Thoracic aorta (tissue), 2 donors: ENCODE data around the gene PPP6R3. TPM values are rescaled to one million over a fixed set of nuclear protein-coding genes. Genes with fewer than 3 reads are reported as not detected.

Experiments used
- ATAC-seq: fragments of 150-250 bp; one replicate; pipeline ENCODE4 v1.8.0; 2017; ENCODE audit warnings: low read depth; ENCODE audit not compliant: insufficient number of reproducible peaks, low FRiP score
- DNase-seq: peaks from one replicate; pipeline ENCODE4 v3.0.0-alpha.2; 2020; ENCODE audit warnings: low spot score
- H3K27ac ChIP-seq, 2 donors: fragments of 200-600 bp; sonication (generic); 1 replicate in 1 of 2; 2 replicates in 1 of 2; pipeline ENCODE4 v1.5.1; 2016; ENCODE audit warnings: mild to moderate bottlenecking in 2 of 2, moderate library complexity in 2 of 2
- H3K27me3 ChIP-seq: fragments of 200-600 bp; sonication (generic); replicated peaks from 2 replicates; pipeline ENCODE4 v1.6.0; 2016; ENCODE audit warnings: mild to moderate bottlenecking; ENCODE audit not compliant: insufficient read depth
- H3K36me3 ChIP-seq: fragments of 200-600 bp; sonication (generic); one replicate; pipeline ENCODE4 v1.5.1; 2016
- H3K4me1 ChIP-seq, 2 donors: fragments of 200-600 bp; sonication (generic); 1 replicate in 1 of 2; 2 replicates in 1 of 2; pipeline versions ENCODE4 v1.5.1 to v1.6.0; 2016; ENCODE audit warnings: low read depth in 2 of 2, mild to moderate bottlenecking in 1 of 2; ENCODE audit not compliant: control insufficient read depth in 1 of 2
- H3K4me3 ChIP-seq: fragments of 200-600 bp; sonication (generic); 2 replicates; pipeline ENCODE4 v1.5.1; 2016; ENCODE audit warnings: mild to moderate bottlenecking
- H3K9me3 ChIP-seq: fragments of 200-600 bp; sonication (generic); 2 replicates; pipeline ENCODE4 v1.5.1; 2016
- CTCF ChIP-seq: fragments of 200-600 bp; sonication (generic); IDR thresholded peaks from one replicate; pipeline ENCODE4 v1.5.1; 2019; ENCODE audit warnings: antibody characterized with exemption
- total RNA-seq, 2 donors: library from RNA; depleted of rRNA; stranded (reverse); fragments of >200 nt; gene quantifications; one replicate each; pipeline versions ENCODE4 v1.1.0 to v1.2.3, GENCODE V29; 2016

The PPP6R3 gene
- total RNA-seq, 2 donors from 2014 or later: 75.4 to 166 TPM

DNA sequence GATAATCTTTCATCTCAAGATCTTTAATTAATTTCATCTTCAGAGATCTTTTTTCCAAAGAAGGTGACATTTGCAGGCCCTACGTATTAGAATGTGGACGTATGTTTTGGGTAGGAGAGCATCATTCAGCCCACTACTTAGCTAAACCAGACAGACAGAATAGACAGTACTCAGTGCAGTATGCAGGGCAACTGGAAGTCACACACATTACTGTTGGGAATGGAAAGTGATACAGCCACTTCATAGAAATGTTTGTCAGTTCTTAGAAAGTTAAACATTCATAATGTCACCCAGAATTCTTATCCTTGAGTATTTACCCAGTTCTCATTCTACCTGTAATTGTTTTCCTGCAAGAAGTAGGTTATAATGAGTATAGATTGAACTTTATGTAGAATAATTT is 102.9 kb downstream of the PPP6R3 start:
- no peak overlapping the region for H3K4me3 ChIP-seq
- DNase-seq (no peak), ATAC-seq (no peak)
- no peak for TF ChIP-seq CTCF
- H3K4me1 ChIP-seq: peaks cover 0 to 7% of the 10 kb centered on the region in 2 donors
- H3K9me3 ChIP-seq: no peaks in the 10 kb centered on the region
- no peaks in the 10 kb centered on the region for H3K27me3 ChIP-seq
- H3K27ac ChIP-seq: no peak overlapping the region
- peaks cover 11% of the 10 kb centered on the region for H3K36me3 ChIP-seq

DNA sequence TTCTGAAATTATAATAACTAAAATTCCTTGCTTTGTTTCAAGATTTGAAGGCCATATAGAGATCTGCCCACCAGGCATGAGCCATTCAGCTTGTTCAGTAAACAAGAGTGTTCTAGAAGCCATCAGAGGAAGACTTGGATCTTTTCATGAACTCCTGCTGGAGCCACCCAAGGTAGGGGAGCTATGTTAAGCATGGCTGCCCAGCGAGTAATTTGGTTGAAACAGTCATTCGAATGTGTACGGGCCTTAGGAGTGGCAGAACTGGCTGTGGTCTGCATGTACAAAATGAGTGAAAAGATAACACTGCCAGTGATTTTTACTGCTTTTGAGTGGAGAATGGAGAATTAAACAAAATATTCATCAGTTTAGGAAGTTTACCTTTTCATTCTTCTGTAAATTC is 103.7 kb downstream of the PPP6R3 start:
- no peak for TF ChIP-seq CTCF
- DNase-seq (no peak), ATAC-seq (no peak)
- H3K9me3 ChIP-seq: no peaks in the 10 kb centered on the region
- H3K27ac ChIP-seq: no peak overlapping the region
- peaks cover 11% of the 10 kb centered on the region for H3K36me3 ChIP-seq
- H3K4me3 ChIP-seq: no peak overlapping the region
- peaks cover 0 to 7% of the 10 kb centered on the region in 2 donors for H3K4me1 ChIP-seq
- H3K27me3 ChIP-seq: no peaks in the 10 kb centered on the region

- TF ChIP-seq CTCF: no peak
- Histone ChIP-seq H3K4me1 (peaks cover 0 to 7% of the 10 kb centered on the region in 2 donors), H3K4me3 (no peak overlapping the region), H3K27me3 (no peaks in the 10 kb centered on the region), H3K36me3 (peaks cover 6% of the 10 kb centered on the region), H3K9me3 (no peaks in the 10 kb centered on the region), H3K27ac (no peak overlapping the region)
- ATAC-seq (no peak), DNase-seq (no peak)
Observed at GRCh38 chr11:68565768-68566167, 105.2 kb downstream of the PPP6R3 start.

GRCh38 chr11:68567553-68567952 is 107.0 kb downstream of the PPP6R3 start:
- Histone ChIP-seq H3K27me3 (no peaks in the 10 kb centered on the region), H3K4me3 (no peak overlapping the region), H3K9me3 (no peaks in the 10 kb centered on the region), H3K27ac (no peak overlapping the region), H3K36me3 (peaks cover 20% of the 10 kb centered on the region), H3K4me1 (peaks cover 0 to 7% of the 10 kb centered on the region in 2 donors)
- ATAC-seq (no peak), DNase-seq (no peak)
- no peak for TF ChIP-seq CTCF

DNA sequence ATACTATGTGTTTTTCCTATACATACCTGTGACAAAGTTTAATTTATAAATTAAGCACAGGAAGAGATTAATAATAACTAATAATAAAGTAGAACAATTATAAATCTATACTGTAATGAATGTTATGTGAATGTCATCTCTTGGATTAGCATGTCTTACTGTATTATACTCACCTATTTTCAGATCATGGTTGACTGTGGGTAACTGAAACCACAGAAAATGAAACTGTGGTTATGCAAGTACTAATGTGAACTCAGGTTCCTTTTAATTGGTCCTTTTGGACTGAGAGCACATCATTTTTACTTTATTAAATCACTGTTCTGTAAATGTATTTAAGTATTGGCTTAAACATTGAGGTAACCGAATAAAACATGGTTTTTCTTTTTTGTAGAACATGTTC is 108.8 kb downstream of the PPP6R3 start:
- peaks cover 0 to 7% of the 10 kb centered on the region in 2 donors for H3K4me1 ChIP-seq
- no peak for DNase-seq
- no peaks in the 10 kb centered on the region for H3K27me3 ChIP-seq
- ATAC-seq: no peak
- peaks cover 20% of the 10 kb centered on the region for H3K36me3 ChIP-seq
- no peaks in the 10 kb centered on the region for H3K9me3 ChIP-seq
- H3K4me3 ChIP-seq: no peak overlapping the region
- no peak for TF ChIP-seq CTCF
- no peak overlapping the region for H3K27ac ChIP-seq
